Measurements from ENCODE around the gene KRTAP10-1.

GRCh38 chr21:44516828-44517174 lies 23.2 kb downstream of the KRTAP10-1 start:
- TF ChIP-seq EZH2 (IDR thresholded peaks at IDR 0.05; ENCODE audit: low read length, unreplicated experiment) (no peak), CTCF (conservative IDR thresholded peaks at IDR 0.05; ENCODE audit: low read depth, low read length) (no peak)
